GM18861 (cell line): ENCODE measurements around the gene RIMBP2.

Source experiments
- ATAC-seq: cut with Tn5 transposase; IDR thresholded peaks from one replicate; pipeline ENCODE4 v1.9.1; 2021; ENCODE audit not compliant: unreplicated experiment

Gene RIMBP2

GRCh38 chr12:130351326-130351725 lies 364.8 kb downstream of the RIMBP2 start:
- ATAC-seq, result no peak

DNA sequence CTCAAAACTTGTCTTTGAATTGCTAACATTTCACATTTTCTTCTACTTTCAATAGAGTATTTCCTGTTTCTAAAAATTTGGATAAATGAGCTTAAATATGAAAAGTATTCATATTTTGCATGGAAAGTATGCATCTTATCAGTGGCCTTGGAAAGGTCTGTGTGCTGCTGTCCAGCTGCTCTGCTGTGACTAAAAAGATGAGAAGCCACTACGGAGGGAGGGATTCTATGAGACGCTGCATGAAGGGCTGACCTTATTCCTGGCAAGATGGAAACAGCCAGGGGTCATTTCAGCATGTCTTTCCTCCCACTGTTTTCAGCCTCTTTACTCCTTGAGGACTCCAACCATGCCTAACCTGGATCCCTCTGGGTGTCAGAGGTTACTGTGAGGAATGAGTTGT lies 365.4 kb downstream of the RIMBP2 start:
- ATAC-seq, result no peak

DNA sequence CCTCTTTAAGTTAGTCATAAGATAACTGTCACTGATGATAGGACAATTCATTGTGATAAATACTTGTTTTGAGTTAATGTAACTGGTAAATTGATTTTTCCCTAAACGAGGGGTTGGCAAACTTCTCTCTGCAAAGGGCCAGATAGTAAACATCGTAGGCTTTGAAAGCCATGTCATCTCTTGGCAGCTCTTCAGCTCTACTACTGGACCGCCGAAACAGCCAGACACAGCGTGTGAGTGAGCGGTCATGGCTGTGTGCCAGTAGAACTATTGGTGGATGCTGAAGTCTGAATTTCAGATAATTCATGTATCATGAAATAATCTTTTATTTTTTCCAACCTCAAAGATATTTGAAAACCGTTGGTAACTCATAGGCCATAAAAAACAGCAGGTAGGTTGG lies 368.5 kb downstream of the RIMBP2 start:
- no peak for ATAC-seq
